Peyer's patch (tissue), 4 donors: Measurements from ENCODE around the gene EIF6.

Experiments used
- POLR2A ChIP-seq, 2 donors: fragments of 450-650 bp; IDR thresholded peaks; one replicate each; pipeline ENCODE4 v1.5.1; 2017; ENCODE audit warnings: antibody characterized with exemption in 2 of 2, mild to moderate bottlenecking in 2 of 2, moderate library complexity in 2 of 2
- TF ChIP-seq, protein P1 (sequence below), 6 experiments: fragments of 450-650 bp in 4 of 6; fragments of 200-600 bp in 2 of 6; sonication (generic) in 1 of 6; IDR thresholded peaks; one replicate each; pipeline ENCODE4 v1.5.1; 2017 to 2019; ENCODE audit warnings: antibody characterized with exemption in 6 of 6, mild to moderate bottlenecking in 3 of 6, moderate library complexity in 1 of 6

- TF ChIP-seq, protein P1, sequence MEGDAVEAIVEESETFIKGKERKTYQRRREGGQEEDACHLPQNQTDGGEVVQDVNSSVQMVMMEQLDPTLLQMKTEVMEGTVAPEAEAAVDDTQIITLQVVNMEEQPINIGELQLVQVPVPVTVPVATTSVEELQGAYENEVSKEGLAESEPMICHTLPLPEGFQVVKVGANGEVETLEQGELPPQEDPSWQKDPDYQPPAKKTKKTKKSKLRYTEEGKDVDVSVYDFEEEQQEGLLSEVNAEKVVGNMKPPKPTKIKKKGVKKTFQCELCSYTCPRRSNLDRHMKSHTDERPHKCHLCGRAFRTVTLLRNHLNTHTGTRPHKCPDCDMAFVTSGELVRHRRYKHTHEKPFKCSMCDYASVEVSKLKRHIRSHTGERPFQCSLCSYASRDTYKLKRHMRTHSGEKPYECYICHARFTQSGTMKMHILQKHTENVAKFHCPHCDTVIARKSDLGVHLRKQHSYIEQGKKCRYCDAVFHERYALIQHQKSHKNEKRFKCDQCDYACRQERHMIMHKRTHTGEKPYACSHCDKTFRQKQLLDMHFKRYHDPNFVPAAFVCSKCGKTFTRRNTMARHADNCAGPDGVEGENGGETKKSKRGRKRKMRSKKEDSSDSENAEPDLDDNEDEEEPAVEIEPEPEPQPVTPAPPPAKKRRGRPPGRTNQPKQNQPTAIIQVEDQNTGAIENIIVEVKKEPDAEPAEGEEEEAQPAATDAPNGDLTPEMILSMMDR (IDR thresholded peaks at IDR 0.05), result no peak
- TF ChIP-seq POLR2A (IDR thresholded peaks at IDR 0.05), result no peak
Measured at GRCh38 chr20:35238735-35239134, 45.8 kb downstream of the EIF6 start.
